A549 (cell line): Measurements from ENCODE around the gene TUBGCP5.

Source experiments
- BHLHE40 ChIP-seq: IDR thresholded peaks from 2 replicates; pipeline ENCODE4 v1.6.1; 2012; ENCODE audit warnings: low read depth, low read length, inconsistent platforms
- EP300 ChIP-seq, 2 experiments: fragments of >200 bp; sonication (Bioruptor Twin); formaldehyde crosslinking; IDR thresholded peaks; 2 replicates in 1 of 2; 3 replicates in 1 of 2; pipeline ENCODE4 v1.6.1; 2016 to 2017
- HDAC2 ChIP-seq: fragments of 200-600 bp; sonication (generic); IDR thresholded peaks from 2 replicates; pipeline ENCODE4 v1.6.1; 2016
- HOXB13 ChIP-seq: fragments of 250-450 bp; sonication (Bioruptor Pico); IDR thresholded peaks from 2 replicates; pipeline ENCODE4 v1.5.0; 2020; ENCODE audit warnings: low read depth, mild to moderate bottlenecking, moderate library complexity
- MYC ChIP-seq: IDR thresholded peaks from 2 replicates; pipeline ENCODE4 v1.6.1; 2012; ENCODE audit warnings: mild to moderate bottlenecking, inconsistent platforms, low read length, improper control_type of control experiment, borderline replicate concordance
- NR3C1 ChIP-seq: fragments of >200 bp; sonication (Bioruptor Twin); formaldehyde crosslinking; IDR thresholded peaks from 3 replicates; pipeline ENCODE4 v1.6.1; 2017
- PHF8 ChIP-seq: fragments of 200-600 bp; sonication (generic); IDR thresholded peaks from 2 replicates; pipeline ENCODE4 v1.6.1; 2016; ENCODE audit warnings: low read depth, mild to moderate bottlenecking, antibody characterized with exemption, moderate library complexity, borderline replicate concordance
- POLR2A ChIP-seq: IDR thresholded peaks from 2 replicates; pipeline ENCODE4 v1.6.1; 2012; ENCODE audit warnings: mild to moderate bottlenecking, low read length
- TF ChIP-seq, protein P1 (sequence below): fragments of >200 bp; sonication (Bioruptor Twin); formaldehyde crosslinking; IDR thresholded peaks from 3 replicates; pipeline ENCODE4 v1.5.1; 2016

DNA sequence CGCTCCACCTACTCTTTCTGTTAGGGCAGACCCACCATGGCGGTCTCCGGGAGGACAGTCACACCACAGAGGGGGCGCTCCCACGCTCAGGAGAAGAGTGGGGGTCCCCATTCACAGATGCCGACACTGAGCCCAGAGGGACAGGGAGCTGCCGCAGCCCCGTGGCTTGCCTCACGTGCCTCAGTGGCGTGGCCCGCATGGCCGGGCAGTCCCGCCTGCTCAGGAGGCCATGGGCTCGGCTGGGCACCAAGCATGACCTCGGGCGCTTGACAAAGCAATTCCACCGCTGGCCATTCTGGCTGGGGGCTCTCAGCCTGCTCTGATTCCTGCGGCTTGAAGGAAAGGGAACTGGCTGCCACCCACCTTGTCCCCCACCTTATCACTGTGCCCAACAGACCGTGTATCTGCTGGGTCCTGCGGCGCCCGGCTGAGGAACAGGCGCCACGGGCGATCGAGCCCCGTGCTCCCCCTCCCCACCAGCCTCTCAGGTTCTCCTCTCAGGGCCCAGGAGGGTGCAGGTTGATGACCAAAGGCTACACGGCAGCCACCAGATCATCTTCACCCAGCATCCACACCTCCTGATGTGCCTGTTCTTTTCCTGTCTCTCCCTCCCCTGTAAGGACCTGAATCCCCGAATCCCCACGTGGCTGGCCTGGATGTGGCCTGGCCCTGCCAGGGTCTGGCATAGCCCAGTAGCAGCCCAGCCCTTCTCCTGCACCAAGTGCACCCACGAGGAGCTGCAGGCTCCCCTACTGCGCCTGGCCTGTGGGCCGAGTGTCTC, 79.9 kb downstream of the TUBGCP5 start:
- TF ChIP-seq EP300 (IDR thresholded peaks at IDR 0.05) (no peak), MYC (no peak), HOXB13 (no peak), POLR2A (no peak), BHLHE40 (no peak), NR3C1 (no peak), HDAC2 (no peak), PHF8 (no peak)
- TF ChIP-seq, protein P1, sequence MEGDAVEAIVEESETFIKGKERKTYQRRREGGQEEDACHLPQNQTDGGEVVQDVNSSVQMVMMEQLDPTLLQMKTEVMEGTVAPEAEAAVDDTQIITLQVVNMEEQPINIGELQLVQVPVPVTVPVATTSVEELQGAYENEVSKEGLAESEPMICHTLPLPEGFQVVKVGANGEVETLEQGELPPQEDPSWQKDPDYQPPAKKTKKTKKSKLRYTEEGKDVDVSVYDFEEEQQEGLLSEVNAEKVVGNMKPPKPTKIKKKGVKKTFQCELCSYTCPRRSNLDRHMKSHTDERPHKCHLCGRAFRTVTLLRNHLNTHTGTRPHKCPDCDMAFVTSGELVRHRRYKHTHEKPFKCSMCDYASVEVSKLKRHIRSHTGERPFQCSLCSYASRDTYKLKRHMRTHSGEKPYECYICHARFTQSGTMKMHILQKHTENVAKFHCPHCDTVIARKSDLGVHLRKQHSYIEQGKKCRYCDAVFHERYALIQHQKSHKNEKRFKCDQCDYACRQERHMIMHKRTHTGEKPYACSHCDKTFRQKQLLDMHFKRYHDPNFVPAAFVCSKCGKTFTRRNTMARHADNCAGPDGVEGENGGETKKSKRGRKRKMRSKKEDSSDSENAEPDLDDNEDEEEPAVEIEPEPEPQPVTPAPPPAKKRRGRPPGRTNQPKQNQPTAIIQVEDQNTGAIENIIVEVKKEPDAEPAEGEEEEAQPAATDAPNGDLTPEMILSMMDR = no peak
